ENCODE measurements around the gene EVI5. TPM values are rescaled to one million over a fixed set of nuclear protein-coding genes. Genes with fewer than 3 reads are reported as not detected.

EVI5 gene
- total and polyA plus RNA-seq, 10 of the 15 experiments (the other 5 are each of a cell fraction or from before 2014, with no cell fraction given): 0.27 to 6.8 (median 1.7) TPM

- TF ChIP-seq ETV6 (conservative IDR thresholded peaks at IDR 0.05 in 1 of 2, IDR thresholded peaks at IDR 0.05 in 1 of 2; ENCODE audit: borderline replicate concordance in 1 of 2, low read depth in 1 of 2): no peak
- no peak for TF ChIP-seq FOS (IDR thresholded peaks at IDR 0.05; ENCODE audit: borderline replicate concordance, extremely low read depth, insufficient read length)
- no peak for TF ChIP-seq SMAD1 (IDR thresholded peaks at IDR 0.05; ENCODE audit: low read depth, partially characterized antibody)
- no peak for TF ChIP-seq MEF2A (IDR thresholded peaks at IDR 0.05; ENCODE audit: insufficient read depth, low read depth, low read length)
- TF ChIP-seq SUPT20H (IDR thresholded peaks at IDR 0.05; ENCODE audit: borderline replicate concordance, control insufficient read depth, low read depth, low read length): no peak
- no peak for TF ChIP-seq CHD4 (IDR thresholded peaks at IDR 0.05)
- TF ChIP-seq, protein P1, sequence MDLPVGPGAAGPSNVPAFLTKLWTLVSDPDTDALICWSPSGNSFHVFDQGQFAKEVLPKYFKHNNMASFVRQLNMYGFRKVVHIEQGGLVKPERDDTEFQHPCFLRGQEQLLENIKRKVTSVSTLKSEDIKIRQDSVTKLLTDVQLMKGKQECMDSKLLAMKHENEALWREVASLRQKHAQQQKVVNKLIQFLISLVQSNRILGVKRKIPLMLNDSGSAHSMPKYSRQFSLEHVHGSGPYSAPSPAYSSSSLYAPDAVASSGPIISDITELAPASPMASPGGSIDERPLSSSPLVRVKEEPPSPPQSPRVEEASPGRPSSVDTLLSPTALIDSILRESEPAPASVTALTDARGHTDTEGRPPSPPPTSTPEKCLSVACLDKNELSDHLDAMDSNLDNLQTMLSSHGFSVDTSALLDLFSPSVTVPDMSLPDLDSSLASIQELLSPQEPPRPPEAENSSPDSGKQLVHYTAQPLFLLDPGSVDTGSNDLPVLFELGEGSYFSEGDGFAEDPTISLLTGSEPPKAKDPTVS (IDR thresholded peaks at IDR 0.05; ENCODE audit: low read depth, low read length): no peak
- TF ChIP-seq SP1 (IDR thresholded peaks at IDR 0.05; ENCODE audit: low read depth, low read length): no peak
- no peak for TF ChIP-seq FOXK2 (IDR thresholded peaks at IDR 0.05)
- TF ChIP-seq CBX3 (IDR thresholded peaks at IDR 0.05; ENCODE audit: borderline replicate concordance, low read depth): no peak
- no peak for TF ChIP-seq TBL1XR1 (IDR thresholded peaks at IDR 0.05; ENCODE audit: low read depth, low read length)
- no peak for TF ChIP-seq CREB1 (IDR thresholded peaks at IDR 0.05; ENCODE audit: low read depth)
- TF ChIP-seq, protein P2, sequence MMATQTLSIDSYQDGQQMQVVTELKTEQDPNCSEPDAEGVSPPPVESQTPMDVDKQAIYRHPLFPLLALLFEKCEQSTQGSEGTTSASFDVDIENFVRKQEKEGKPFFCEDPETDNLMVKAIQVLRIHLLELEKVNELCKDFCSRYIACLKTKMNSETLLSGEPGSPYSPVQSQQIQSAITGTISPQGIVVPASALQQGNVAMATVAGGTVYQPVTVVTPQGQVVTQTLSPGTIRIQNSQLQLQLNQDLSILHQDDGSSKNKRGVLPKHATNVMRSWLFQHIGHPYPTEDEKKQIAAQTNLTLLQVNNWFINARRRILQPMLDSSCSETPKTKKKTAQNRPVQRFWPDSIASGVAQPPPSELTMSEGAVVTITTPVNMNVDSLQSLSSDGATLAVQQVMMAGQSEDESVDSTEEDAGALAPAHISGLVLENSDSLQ (IDR thresholded peaks at IDR 0.05): no peak
- no peak for TF ChIP-seq MXI1 (IDR thresholded peaks at IDR 0.05; ENCODE audit: low read depth, low read length)
- intact Hi-C loops (cut with micrococcal nuclease; ENCODE audit: unreplicated experiment): no loop called here
- DNase-seq (ENCODE audit: low read depth, low spot score) (no peak), ATAC-seq (no peak), FAIRE-seq (no peak)
- ChIA-PET CTCF (no interaction called here), SMC1A (ENCODE audit: uncharacterized antibody, unreplicated experiment) (no interaction called here), POLR2A (no interaction called here), RAD21 (ENCODE audit: unreplicated experiment) (no interaction called here)
- Histone ChIP-seq H2AFZ (ENCODE audit: control insufficient read depth, low read depth, low read length) (no peak overlapping the region), H3K9ac (ENCODE audit: control insufficient read depth, insufficient read depth, low read length) (no peak overlapping the region), H3K79me2 (ENCODE audit: control insufficient read depth, insufficient read depth, low read length) (no peaks in the 10 kb centered on the region), H3K4me1 (ENCODE audit: control insufficient read depth, insufficient read depth, low read length) (no peaks in the 10 kb centered on the region), H3K27ac (ENCODE audit: control insufficient read depth, insufficient read depth) (no peak overlapping the region), H3K4me3 (no peak overlapping the region), H3K9me3 (replicated peaks; ENCODE audit: control insufficient read depth, insufficient read depth, low read length) (no peaks in the 10 kb centered on the region), H3K27me3 (replicated peaks in 1 of 2; ENCODE audit: control insufficient read depth in 2 of 2, insufficient read depth in 2 of 2, low read length in 1 of 2) (no peaks in the 10 kb centered on the region), H4K20me1 (ENCODE audit: control insufficient read depth, insufficient read depth) (no peaks in the 10 kb centered on the region), H3K4me2 (ENCODE audit: control insufficient read depth, insufficient read depth) (no peak overlapping the region), H3K36me3 (ENCODE audit: control insufficient read depth in 2 of 2, insufficient read depth in 2 of 2, low read length in 1 of 2) (no peaks in the 10 kb centered on the region)
- in situ Hi-C loops (cut with MboI): no loop called here
- WGBS (ENCODE audit: insufficient coverage, insufficient replicate concordance, low lambda C conversion rate, missing lambda C conversion rate): 66% methylated on average over 3 of the region's 3 CpGs
- no TSS peak for BruUV-seq (replicated peaks)
Observed at GRCh38 chr1:92822879-92823278, 38.0 kb upstream of the EVI5 start.
